Cardiac muscle cell (in vitro differentiated cells and primary cell): ENCODE results near the gene CHI3L1. TPM values are rescaled to one million over a fixed set of nuclear protein-coding genes. Genes with fewer than 3 reads are reported as not detected.

Experiments used
- DNase-seq, 2 donors: peaks; one replicate each; pipeline versions ENCODE4 v3.0.0 to v3.0.0-alpha.2; 2010 to 2017; ENCODE audit warnings: low read depth in 1 of 2, low spot score in 1 of 2
- H3K27ac ChIP-seq: fragments of 200-600 bp; sonication (generic); 2 replicates; pipeline ENCODE4 v1.5.1; 2016
- H3K27me3 ChIP-seq: fragments of 200-600 bp; sonication (generic); 2 replicates; pipeline ENCODE4 v1.6.0; 2016; ENCODE audit warnings: control low read depth
- H3K36me3 ChIP-seq: fragments of 200-600 bp; sonication (generic); 2 replicates; pipeline ENCODE4 v1.5.1; 2016; ENCODE audit warnings: control low read depth
- H3K4me1 ChIP-seq: fragments of 200-600 bp; sonication (generic); 2 replicates; pipeline ENCODE4 v1.8.1; 2017; ENCODE audit warnings: low read depth, mild to moderate bottlenecking, mixed run types
- H3K4me3 ChIP-seq: fragments of 200-600 bp; sonication (generic); 2 replicates; pipeline ENCODE4 v1.5.1; 2016; ENCODE audit warnings: mild to moderate bottlenecking
- H3K9me3 ChIP-seq: fragments of 200-600 bp; sonication (generic); 2 replicates; pipeline ENCODE4 v1.5.1; 2017; ENCODE audit warnings: low read depth, mild to moderate bottlenecking, control low read depth
- CTCF ChIP-seq: IDR thresholded peaks from 2 replicates; pipeline ENCODE4 v1.5.1; 2012; ENCODE audit warnings: low read depth, mild to moderate bottlenecking, low read length
- polyA plus RNA-seq: library from polyadenylated mRNA; unstranded; fragments of >200 nt; fragmentation: Nextera tagmentation; extraction: Ambion mirVana; gene quantifications from 2 replicates; pipeline ENCODE4 v1.2.1, GENCODE V29; 2016
- total RNA-seq: library from RNA; depleted of rRNA; stranded (reverse); fragments of >200 nt; gene quantifications from 2 replicates; pipeline ENCODE4 v1.2.3, GENCODE V29; 2016

Gene CHI3L1
- total and polyA plus RNA-seq, 2 experiments from 2014 or later, result 1.4 TPM; not detected in 1

- peaks cover 56% of the 10 kb centered on the region for H3K4me1 ChIP-seq
- no peaks in the 10 kb centered on the region for H3K27me3 ChIP-seq
- peak overlapping the region; percentile 72 for H3K27ac ChIP-seq
- no peak overlapping the region for H3K4me3 ChIP-seq
- no peak for DNase-seq
- peak; percentile 21 for TF ChIP-seq CTCF
- H3K9me3 ChIP-seq, result no peaks in the 10 kb centered on the region
- H3K36me3 ChIP-seq, result no peaks in the 10 kb centered on the region
These were observed 38.4 kb downstream of the CHI3L1 start for GRCh38 chr1:203148127-203148526.

GRCh38 chr1:203147376-203147775 lies 39.1 kb downstream of the CHI3L1 start:
- DNase-seq, result no peak
- TF ChIP-seq CTCF, result no peak
- no peak overlapping the region for H3K27ac ChIP-seq

GRCh38 chr1:203146537-203146936 lies 40.0 kb downstream of the CHI3L1 start:
- no peak for TF ChIP-seq CTCF
- H3K4me1 ChIP-seq, result peaks cover 40% of the 10 kb centered on the region
- no peak overlapping the region for H3K27ac ChIP-seq

More at GRCh38 chr1:203147376-203147775, 39.1 kb downstream of the CHI3L1 start:
- Histone ChIP-seq H3K9me3 (no peaks in the 10 kb centered on the region), H3K4me1 (peaks cover 48% of the 10 kb centered on the region), H3K36me3 (no peaks in the 10 kb centered on the region), H3K27me3 (no peaks in the 10 kb centered on the region), H3K4me3 (no peak overlapping the region)

GRCh38 chr1:203146042-203146369 lies 40.5 kb downstream of the CHI3L1 start:
- Histone ChIP-seq H3K4me1 (peaks cover 38% of the 10 kb centered on the region), H3K27ac (no peak overlapping the region), H3K36me3 (no peaks in the 10 kb centered on the region), H3K4me3 (no peak overlapping the region), H3K27me3 (no peaks in the 10 kb centered on the region), H3K9me3 (no peaks in the 10 kb centered on the region)
- no peak for TF ChIP-seq CTCF
- DNase-seq, result no peak

More at GRCh38 chr1:203146537-203146936, 40.0 kb downstream of the CHI3L1 start:
- DNase-seq, result no peak
- H3K4me3 ChIP-seq, result no peak overlapping the region
- no peaks in the 10 kb centered on the region for H3K9me3 ChIP-seq
- no peaks in the 10 kb centered on the region for H3K27me3 ChIP-seq
- no peaks in the 10 kb centered on the region for H3K36me3 ChIP-seq

- Histone ChIP-seq H3K27me3 (no peaks in the 10 kb centered on the region), H3K4me3 (no peak overlapping the region), H3K4me1 (peaks cover 37% of the 10 kb centered on the region), H3K9me3 (no peaks in the 10 kb centered on the region), H3K36me3 (no peaks in the 10 kb centered on the region), H3K27ac (no peak overlapping the region)
- no peak for TF ChIP-seq CTCF
- no peak for DNase-seq
These were observed 41.0 kb downstream of the CHI3L1 start for GRCh38 chr1:203145321-203146041.
